ENCODE data around the gene ZFAND2A.

DNA sequence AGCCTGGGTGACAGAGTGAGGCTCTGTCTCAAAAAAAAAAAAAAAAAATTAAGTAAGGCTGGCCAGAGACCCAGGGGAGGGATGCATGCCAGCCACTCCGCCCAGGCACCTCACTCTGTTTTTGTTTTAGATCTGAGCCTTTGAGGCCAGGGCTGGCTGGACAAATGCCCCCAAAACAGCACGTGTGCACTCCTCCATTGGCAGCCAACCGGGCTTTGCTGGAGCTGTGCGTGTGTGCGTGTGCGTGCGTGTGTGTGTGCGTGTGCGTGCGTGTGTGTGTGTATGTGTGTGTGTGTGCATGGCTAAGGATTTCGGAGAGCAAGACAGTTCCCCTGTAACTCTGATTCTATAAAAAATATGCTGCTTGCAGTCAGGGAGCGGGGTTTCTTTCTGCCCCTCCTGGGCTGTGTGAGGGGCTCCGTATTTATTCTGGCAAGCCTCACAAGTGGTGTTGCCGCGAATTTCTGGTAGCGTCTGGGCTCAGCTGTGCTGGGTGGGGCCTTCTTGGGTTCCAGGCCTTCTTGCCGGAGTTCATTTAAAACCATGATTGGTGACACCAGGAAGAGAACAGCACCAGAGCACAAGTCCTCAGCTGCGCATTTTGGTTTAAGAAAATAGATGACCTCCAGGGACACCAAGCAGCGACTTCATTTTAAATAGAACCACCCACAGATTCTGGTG, 44.6 kb upstream of the ZFAND2A start:
- TF ChIP-seq YY1 (IDR thresholded peaks at IDR 0.05; ENCODE audit: low read depth) (no peak), RAD21 (IDR thresholded peaks at IDR 0.05; ENCODE audit: low read depth) (no peak), TCF12 (IDR thresholded peaks at IDR 0.05; ENCODE audit: low read depth) (no peak), TAF1 (IDR thresholded peaks at IDR 0.05; ENCODE audit: low read depth) (no peak)
- TF ChIP-seq, protein P1, sequence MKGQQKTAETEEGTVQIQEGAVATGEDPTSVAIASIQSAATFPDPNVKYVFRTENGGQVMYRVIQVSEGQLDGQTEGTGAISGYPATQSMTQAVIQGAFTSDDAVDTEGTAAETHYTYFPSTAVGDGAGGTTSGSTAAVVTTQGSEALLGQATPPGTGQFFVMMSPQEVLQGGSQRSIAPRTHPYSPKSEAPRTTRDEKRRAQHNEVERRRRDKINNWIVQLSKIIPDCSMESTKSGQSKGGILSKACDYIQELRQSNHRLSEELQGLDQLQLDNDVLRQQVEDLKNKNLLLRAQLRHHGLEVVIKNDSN (IDR thresholded peaks at IDR 0.05): no peak

All from Ishikawa (cell line).